B cell (primary cell): ENCODE measurements around the gene EPDR1. TPM values are rescaled to one million over a fixed set of nuclear protein-coding genes. Genes with fewer than 3 reads are reported as not detected.

ENCODE experiments used
- ATAC-seq: fragments of 200-7000 bp; cut with Tn5 transposase; one replicate; pipeline ENCODE4 v1.10.0; 2021; ENCODE audit warnings: low read depth, mild to moderate bottlenecking, moderate number of reproducible peaks, moderate library complexity
- CTCF ChIA-PET: fragments of 350-600 bp; sonication (Branson Sonifier 250); formaldehyde crosslinking; loops from one replicate; lab custom pipeline; 2021; ENCODE audit warnings: antibody characterized with exemption, inconsistent platforms; lab: Charles Lee
- POLR2A ChIA-PET: fragments of 350-600 bp; sonication (Branson Sonifier 250); formaldehyde crosslinking; loops from one replicate; lab custom pipeline; 2021; ENCODE audit warnings: antibody characterized with exemption; lab: Charles Lee
- DNase-seq: peaks from one replicate; pipeline ENCODE4 v3.0.0; 2013
- H2AFZ ChIP-seq: 2 replicates; pipeline ENCODE4 v1.6.1; 2012; ENCODE audit warnings: mild to moderate bottlenecking, low read depth, low read length; ENCODE audit not compliant: insufficient read depth, poor library complexity, severe bottlenecking
- H3K27ac ChIP-seq, 2 donors: 1 replicate in 1 of 2; 2 replicates in 1 of 2; pipeline ENCODE4 v1.5.1; 2012 to 2013; ENCODE audit warnings: low read length in 2 of 2, mild to moderate bottlenecking in 2 of 2, moderate library complexity in 1 of 2
- H3K27me3 ChIP-seq, 4 experiments: fragments of 200-600 bp in 1 of 4; sonication (generic) in 1 of 4; replicated peaks in 1 of 4; 1 replicate in 2 of 4; 2 replicates in 2 of 4; pipeline versions ENCODE4 v1.6.1 to v1.7.0; 2013 to 2016; ENCODE audit warnings: low read length in 3 of 4, mild to moderate bottlenecking in 2 of 4, mixed read lengths in 1 of 4, moderate library complexity in 1 of 4; ENCODE audit not compliant: insufficient read depth in 4 of 4, control insufficient read depth in 3 of 4; ENCODE audit errors: control extremely low read depth in 1 of 4
- H3K36me3 ChIP-seq, 2 experiments: replicated peaks in 1 of 2; 1 replicate in 1 of 2; 2 replicates in 1 of 2; pipeline versions ENCODE4 v1.6.1 to v1.7.1; 2013; ENCODE audit warnings: low read length in 1 of 2; ENCODE audit not compliant: insufficient read depth in 2 of 2, control insufficient read depth in 1 of 2; ENCODE audit errors: control extremely low read depth in 1 of 2, extremely low read depth in 1 of 2
- H3K4me1 ChIP-seq, 2 donors: fragments of 200-600 bp in 1 of 2; sonication (generic) in 1 of 2; 1 replicate in 1 of 2; 2 replicates in 1 of 2; pipeline versions ENCODE4 v1.5.1 to v1.6.1; 2013 to 2017; ENCODE audit warnings: low read length in 2 of 2; ENCODE audit not compliant: control insufficient read depth in 2 of 2, insufficient read depth in 2 of 2
- H3K4me2 ChIP-seq: replicated peaks from 2 replicates; pipeline ENCODE3; 2012; ENCODE audit warnings: mild to moderate bottlenecking, low read depth, low read length; ENCODE audit not compliant: poor library complexity, severe bottlenecking
- H3K4me3 ChIP-seq, 5 experiments: fragments of 200-600 bp in 1 of 5; sonication (generic) in 1 of 5; 1 replicate in 3 of 5; 2 replicates in 2 of 5; pipeline versions ENCODE4 v1.5.1 to v1.7.0; 2011 to 2016; ENCODE audit warnings: low read length in 4 of 5, mild to moderate bottlenecking in 4 of 5, low read depth in 2 of 5, control low read depth in 1 of 5, moderate library complexity in 1 of 5; ENCODE audit not compliant: insufficient read depth in 1 of 5; ENCODE audit errors: control extremely low read depth in 1 of 5, extremely low read depth in 1 of 5
- H3K79me2 ChIP-seq: fragments of 200-600 bp; sonication (generic); one replicate; pipeline ENCODE4 v1.6.0; 2016; ENCODE audit warnings: low read length; ENCODE audit not compliant: control insufficient read depth, insufficient read depth
- H3K9ac ChIP-seq: fragments of 200-600 bp; sonication (generic); 2 replicates; pipeline ENCODE4 v1.6.1; 2017; ENCODE audit warnings: mild to moderate bottlenecking, low read length, moderate library complexity
- H3K9me3 ChIP-seq, 3 donors: one replicate each; pipeline versions ENCODE4 v1.6.1 to v1.7.1; 2013; ENCODE audit warnings: low read length in 2 of 3; ENCODE audit not compliant: control insufficient read depth in 2 of 3, insufficient read depth in 1 of 3; ENCODE audit errors: control extremely low read depth in 1 of 3
- H4K20me1 ChIP-seq: 2 replicates; pipeline ENCODE4 v1.6.0; 2012; ENCODE audit warnings: mild to moderate bottlenecking, low read length; ENCODE audit not compliant: insufficient read depth, control insufficient read depth, poor library complexity, severe bottlenecking
- H3K27ac Mint-ChIP-seq: one replicate; pipeline ENCODE4 v1.8.0; 2021; ENCODE audit warnings: mixed read lengths
- H3K27me3 Mint-ChIP-seq: one replicate; pipeline ENCODE4 v1.8.0; 2021; ENCODE audit warnings: mixed read lengths
- H3K4me1 Mint-ChIP-seq: one replicate; pipeline ENCODE4 v1.8.0; 2021; ENCODE audit warnings: mixed read lengths
- H3K4me3 Mint-ChIP-seq: one replicate; pipeline ENCODE4 v1.8.0; 2021; ENCODE audit warnings: mixed read lengths
- H3K9me3 Mint-ChIP-seq: one replicate; pipeline ENCODE4 v1.8.0; 2022; ENCODE audit warnings: mixed read lengths; ENCODE audit not compliant: insufficient read depth
- CTCF ChIP-seq: fragments of 200-600 bp; IDR thresholded peaks from one replicate; pipeline ENCODE4 v1.8.0; 2022; ENCODE audit warnings: antibody characterized with exemption, mild to moderate bottlenecking
- EZH2 ChIP-seq: IDR thresholded peaks from 2 replicates; pipeline ENCODE4 v1.6.1; 2012; ENCODE audit warnings: borderline replicate concordance, low read depth, mild to moderate bottlenecking, moderate library complexity, low read length; ENCODE audit not compliant: insufficient read depth, poor library complexity, severe bottlenecking
- WGBS: methylation state at CpG from one replicate; pipeline ENCODE4 v1.1.5; 2013; ENCODE audit warnings: missing lambda C conversion rate; ENCODE audit not compliant: insufficient coverage; 5-methylcytosine and 5-hydroxymethylcytosine counted together
- intact Hi-C: fragments of 100-400 bp; cut with micrococcal nuclease; formaldehyde crosslinking; loops from one replicate; pipeline ENCODE4 v1.10.0; 2022
- polyA plus RNA-seq: library from polyadenylated mRNA; depleted of rRNA; stranded (reverse); fragments of >200 nt; gene quantifications from 2 replicates; pipeline ENCODE4 v1.2.3, GENCODE V29; 2012
- total RNA-seq, 2 donors: library from RNA; stranded (reverse); fragments of 120-200 nt in 1 of 2; gene quantifications; 1 replicate in 1 of 2; 2 replicates in 1 of 2; pipeline versions ENCODE4 v1.2.3 to v1.2.4, GENCODE V29; 2013 to 2022

The EPDR1 gene
- total and polyA plus RNA-seq, 2 donors (not counting 1 experiment from before 2014, with no cell fraction given): not detected

GRCh38 chr7:37901890-37902524 lies 18.4 kb upstream of the EPDR1 start:
- Histone ChIP-seq H3K79me2 (no peaks in the 10 kb centered on the region), H3K36me3 (no peaks in the 10 kb centered on the region), H3K4me1 (no peaks in the 10 kb centered on the region), H3K27me3 (no peaks in the 10 kb centered on the region), H4K20me1 (no peaks in the 10 kb centered on the region), H3K9me3 (no peaks in the 10 kb centered on the region), H3K9ac (no peak overlapping the region), H2AFZ (no peak overlapping the region), H3K27ac (no peak overlapping the region), H3K4me3 (no peak overlapping the region), H3K4me2 (no peak overlapping the region)
- H3K4me1 Mint-ChIP-seq: no peaks in the 10 kb centered on the region
- ChIA-PET CTCF (interaction anchor here (0.7 to 1.0 kb wide), 4 partner anchors 12 to 472 kb away, joined by 3 to 4 read pairs (median 3); no protein-coding TSS in a partner anchor), POLR2A (no interaction called here)
- no peak overlapping the region for H3K4me3 Mint-ChIP-seq
- WGBS: 90% methylated on average over 2 of the region's 2 CpGs
- intact Hi-C loops: no loop called here
- no peak for DNase-seq
- TF ChIP-seq CTCF (no peak), EZH2 (no peak)
- no peaks in the 10 kb centered on the region for H3K9me3 Mint-ChIP-seq
- H3K27ac Mint-ChIP-seq: no peak overlapping the region
- peaks cover 21% of the 10 kb centered on the region for H3K27me3 Mint-ChIP-seq
- ATAC-seq: no peak

GRCh38 chr7:37908221-37908788 lies 12.1 kb upstream of the EPDR1 start:
- Mint-ChIP-seq H3K4me3 (no peak overlapping the region), H3K27me3 (peaks cover 25% of the 10 kb centered on the region), H3K27ac (no peak overlapping the region), H3K4me1 (no peaks in the 10 kb centered on the region), H3K9me3 (no peaks in the 10 kb centered on the region)
- no peaks in the 10 kb centered on the region for H3K9me3 ChIP-seq
- no peak overlapping the region for H3K4me2 ChIP-seq
- H3K27ac ChIP-seq: no peak overlapping the region
- ChIA-PET POLR2A (no interaction called here), CTCF (interaction anchor here (1.4 kb wide), 1 partner anchor 9 kb away, joined by 4 read pairs; the partner anchor contains the start of gene SFRP4)
- H4K20me1 ChIP-seq: no peaks in the 10 kb centered on the region
- no peak overlapping the region for H3K4me3 ChIP-seq
- H3K79me2 ChIP-seq: no peaks in the 10 kb centered on the region
- intact Hi-C loops: no loop called here
- WGBS: no CpG with 5 or more reads among the region's 1 CpG
- H3K36me3 ChIP-seq: no peaks in the 10 kb centered on the region
- no peak overlapping the region for H3K9ac ChIP-seq
- no peaks in the 10 kb centered on the region for H3K4me1 ChIP-seq
- DNase-seq (no peak), ATAC-seq (no peak)
- no peak for TF ChIP-seq CTCF
- TF ChIP-seq EZH2: no peak
- no peak overlapping the region for H2AFZ ChIP-seq
- peaks cover 0 to 4% (median 0%) of the 10 kb centered on the region in 4 experiments for H3K27me3 ChIP-seq
